ENCODE data around the gene DICER1.

- no peak for TF ChIP-seq POLR2A (IDR thresholded peaks at IDR 0.05)
- TF ChIP-seq, protein P1, sequence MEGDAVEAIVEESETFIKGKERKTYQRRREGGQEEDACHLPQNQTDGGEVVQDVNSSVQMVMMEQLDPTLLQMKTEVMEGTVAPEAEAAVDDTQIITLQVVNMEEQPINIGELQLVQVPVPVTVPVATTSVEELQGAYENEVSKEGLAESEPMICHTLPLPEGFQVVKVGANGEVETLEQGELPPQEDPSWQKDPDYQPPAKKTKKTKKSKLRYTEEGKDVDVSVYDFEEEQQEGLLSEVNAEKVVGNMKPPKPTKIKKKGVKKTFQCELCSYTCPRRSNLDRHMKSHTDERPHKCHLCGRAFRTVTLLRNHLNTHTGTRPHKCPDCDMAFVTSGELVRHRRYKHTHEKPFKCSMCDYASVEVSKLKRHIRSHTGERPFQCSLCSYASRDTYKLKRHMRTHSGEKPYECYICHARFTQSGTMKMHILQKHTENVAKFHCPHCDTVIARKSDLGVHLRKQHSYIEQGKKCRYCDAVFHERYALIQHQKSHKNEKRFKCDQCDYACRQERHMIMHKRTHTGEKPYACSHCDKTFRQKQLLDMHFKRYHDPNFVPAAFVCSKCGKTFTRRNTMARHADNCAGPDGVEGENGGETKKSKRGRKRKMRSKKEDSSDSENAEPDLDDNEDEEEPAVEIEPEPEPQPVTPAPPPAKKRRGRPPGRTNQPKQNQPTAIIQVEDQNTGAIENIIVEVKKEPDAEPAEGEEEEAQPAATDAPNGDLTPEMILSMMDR (IDR thresholded peaks at IDR 0.05): no peak
Observed at GRCh38 chr14:95104911-95105310, 52.4 kb downstream of the DICER1 start.
